ENCODE measurements around the gene ALOX12B.

The ALOX12B gene

GRCh38 chr17:8048736-8049135 lies 38.8 kb downstream of the ALOX12B start:
- Histone ChIP-seq H3K27ac (no peak overlapping the region), H3K4me3 (no peak overlapping the region)
- TF ChIP-seq CTCF (IDR thresholded peaks at IDR 0.05), result no peak
- DNase-seq (ENCODE audit: low spot score), result no peak

- TF ChIP-seq CTCF (IDR thresholded peaks at IDR 0.05), result no peak
- Histone ChIP-seq H3K27ac (no peak overlapping the region), H3K4me3 (no peak overlapping the region)
- DNase-seq (ENCODE audit: low spot score), result no peak
Measured at GRCh38 chr17:8048236-8048635, 39.3 kb downstream of the ALOX12B start.

DNA sequence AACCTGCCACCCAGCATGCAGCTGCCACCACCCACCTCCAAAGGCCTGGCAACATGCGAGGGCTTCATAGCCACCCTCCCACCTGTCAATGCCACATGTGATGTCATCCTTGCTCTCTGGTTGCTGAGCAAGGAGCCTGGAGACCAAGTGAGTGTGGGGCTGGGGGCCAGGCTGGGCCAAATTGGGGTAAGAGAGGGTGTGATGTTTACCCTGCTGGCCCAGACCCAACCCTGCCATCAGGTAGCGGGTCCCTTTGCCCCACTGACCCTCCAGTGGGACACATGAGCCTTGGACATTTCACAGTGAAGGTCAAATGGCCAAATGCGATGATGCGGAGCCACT lies 39.8 kb downstream of the ALOX12B start:
- DNase-seq (ENCODE audit: low spot score), result no peak
- Histone ChIP-seq H3K4me3 (no peak overlapping the region), H3K27ac (no peak overlapping the region)
- no peak for TF ChIP-seq CTCF (IDR thresholded peaks at IDR 0.05)

DNA sequence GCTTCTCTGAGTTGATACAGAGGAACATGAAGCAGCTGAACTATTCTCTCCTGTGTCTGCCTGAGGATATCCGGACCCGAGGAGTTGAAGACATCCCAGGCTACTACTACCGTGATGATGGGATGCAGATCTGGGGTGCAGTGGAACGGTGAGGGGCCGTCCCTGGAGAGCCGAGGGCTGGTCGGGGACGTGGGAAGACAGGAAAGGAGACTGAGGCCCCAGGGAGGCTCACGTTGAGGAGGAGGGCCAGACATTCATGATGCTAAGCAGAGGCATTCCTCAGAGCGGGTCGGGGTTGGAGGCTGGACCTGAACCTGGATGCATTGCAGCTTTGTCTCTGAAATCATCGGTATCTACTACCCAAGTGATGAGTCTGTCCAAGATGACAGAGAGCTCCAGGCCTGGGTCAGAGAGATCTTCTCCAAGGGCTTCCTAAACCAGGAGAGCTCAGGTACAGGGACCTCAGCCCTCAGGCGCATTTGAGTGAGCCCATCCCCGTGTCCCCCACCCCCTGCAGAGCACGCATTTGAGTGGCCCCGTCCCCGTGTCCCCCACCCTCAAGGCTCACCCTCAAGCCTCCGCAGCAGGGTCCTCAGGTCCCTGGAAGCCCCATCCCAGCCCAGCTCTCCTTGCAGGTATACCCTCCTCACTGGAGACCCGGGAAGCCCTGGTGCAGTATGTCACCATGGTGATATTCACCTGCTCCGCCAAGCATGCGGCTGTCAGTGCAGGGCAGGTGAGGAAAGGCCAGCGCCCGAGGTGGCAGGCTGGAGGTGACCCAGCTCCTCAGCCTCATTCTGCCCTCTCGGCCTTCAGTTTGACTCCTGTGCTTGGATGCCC lies 40.4 kb downstream of the ALOX12B start:
- H3K4me3 ChIP-seq, result no peak overlapping the region
- DNase-seq (ENCODE audit: low spot score), result no peak
- no peak overlapping the region for H3K27ac ChIP-seq
- TF ChIP-seq CTCF (IDR thresholded peaks at IDR 0.05), result no peak

- Histone ChIP-seq H3K27ac (no peak overlapping the region), H3K4me3 (no peak overlapping the region)
- no peak for TF ChIP-seq CTCF (IDR thresholded peaks at IDR 0.05)
- DNase-seq (ENCODE audit: low spot score), result no peak
Measured at GRCh38 chr17:8046306-8046928, 41.1 kb downstream of the ALOX12B start.

DNA sequence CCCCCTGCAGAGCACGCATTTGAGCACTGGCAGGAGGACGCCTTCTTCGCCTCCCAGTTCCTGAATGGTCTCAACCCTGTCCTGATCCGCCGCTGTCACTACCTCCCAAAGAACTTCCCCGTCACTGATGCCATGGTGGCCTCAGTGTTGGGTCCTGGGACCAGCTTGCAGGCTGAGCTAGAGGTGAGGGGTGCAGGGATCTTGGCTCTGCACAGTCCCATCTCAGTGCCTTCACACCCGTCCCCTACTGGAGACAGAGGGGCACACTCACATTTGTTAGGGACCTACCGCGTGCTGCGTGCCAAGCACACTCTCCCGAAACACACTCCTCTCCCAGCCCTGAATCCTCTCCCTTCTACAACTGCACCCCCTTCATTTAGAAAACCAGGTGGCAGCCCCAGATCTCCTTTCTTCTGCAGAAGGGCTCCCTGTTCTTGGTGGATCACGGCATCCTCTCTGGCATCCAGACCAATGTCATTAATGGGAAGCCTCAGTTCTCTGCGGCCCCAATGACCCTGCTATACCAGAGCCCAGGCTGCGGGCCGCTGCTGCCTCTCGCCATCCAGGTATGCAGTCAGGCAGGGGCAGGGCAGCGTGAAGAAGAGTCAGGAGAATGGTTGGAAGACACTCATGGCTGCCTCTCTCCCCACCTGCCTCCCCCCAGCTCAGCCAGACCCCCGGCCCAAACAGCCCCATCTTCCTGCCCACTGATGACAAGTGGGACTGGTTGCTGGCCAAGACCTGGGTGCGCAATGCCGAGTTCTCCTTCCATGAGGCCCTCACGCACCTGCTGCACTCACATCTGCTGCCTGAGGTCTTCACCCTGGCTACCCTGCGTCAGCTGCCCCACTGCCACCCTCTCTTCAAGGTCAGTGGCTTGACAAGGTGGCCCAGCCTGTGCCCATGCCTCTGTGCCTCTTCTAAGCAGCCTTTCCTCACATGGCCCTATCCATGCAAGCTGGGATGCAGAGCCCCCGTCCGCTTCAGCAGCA lies 42.4 kb downstream of the ALOX12B start:
- H3K27ac ChIP-seq, result no peak overlapping the region
- H3K4me3 ChIP-seq, result no peak overlapping the region
- TF ChIP-seq CTCF (IDR thresholded peaks at IDR 0.05), result no peak
- DNase-seq (ENCODE audit: low spot score), result no peak
